Measurements from ENCODE around the gene KRT32. TPM values are rescaled to one million over a fixed set of nuclear protein-coding genes. Genes with fewer than 3 reads are reported as not detected.

Gene KRT32
- total RNA-seq, 1 donor from 2014 or later, result 0.17 TPM

DNA sequence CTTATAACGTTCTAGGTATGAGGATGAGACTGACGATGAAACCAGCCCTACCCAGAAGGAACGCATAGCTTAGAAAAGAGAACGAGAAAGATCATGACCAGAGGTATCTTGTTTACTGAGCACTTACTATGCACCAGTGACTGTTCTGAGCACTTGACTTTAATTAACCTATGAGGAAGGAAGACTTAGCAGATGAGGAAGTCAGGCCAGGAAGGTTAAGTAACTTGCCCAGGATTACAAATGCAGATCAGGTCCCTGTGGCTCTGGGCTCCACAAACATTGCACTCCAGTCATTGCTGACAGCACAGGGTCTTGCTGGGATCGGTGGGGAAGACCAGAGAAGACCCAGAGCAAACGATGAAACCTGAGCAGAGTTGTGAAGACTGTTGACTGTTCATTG lies 31.1 kb upstream of the KRT32 start:
- Mint-ChIP-seq H3K27me3 (no peaks in the 10 kb centered on the region), H3K4me3 (peak overlapping the region; percentile 9), H3K36me3 (no peaks in the 10 kb centered on the region), H3K9me3 (no peaks in the 10 kb centered on the region), H3K4me1 (ENCODE audit: unreplicated experiment) (peaks cover 18% of the 10 kb centered on the region), H3K27ac (peak overlapping the region; percentile 78)
- DNase-seq (ENCODE audit: extremely low spot score, unreplicated experiment), result no peak
- TF ChIP-seq, protein P1, sequence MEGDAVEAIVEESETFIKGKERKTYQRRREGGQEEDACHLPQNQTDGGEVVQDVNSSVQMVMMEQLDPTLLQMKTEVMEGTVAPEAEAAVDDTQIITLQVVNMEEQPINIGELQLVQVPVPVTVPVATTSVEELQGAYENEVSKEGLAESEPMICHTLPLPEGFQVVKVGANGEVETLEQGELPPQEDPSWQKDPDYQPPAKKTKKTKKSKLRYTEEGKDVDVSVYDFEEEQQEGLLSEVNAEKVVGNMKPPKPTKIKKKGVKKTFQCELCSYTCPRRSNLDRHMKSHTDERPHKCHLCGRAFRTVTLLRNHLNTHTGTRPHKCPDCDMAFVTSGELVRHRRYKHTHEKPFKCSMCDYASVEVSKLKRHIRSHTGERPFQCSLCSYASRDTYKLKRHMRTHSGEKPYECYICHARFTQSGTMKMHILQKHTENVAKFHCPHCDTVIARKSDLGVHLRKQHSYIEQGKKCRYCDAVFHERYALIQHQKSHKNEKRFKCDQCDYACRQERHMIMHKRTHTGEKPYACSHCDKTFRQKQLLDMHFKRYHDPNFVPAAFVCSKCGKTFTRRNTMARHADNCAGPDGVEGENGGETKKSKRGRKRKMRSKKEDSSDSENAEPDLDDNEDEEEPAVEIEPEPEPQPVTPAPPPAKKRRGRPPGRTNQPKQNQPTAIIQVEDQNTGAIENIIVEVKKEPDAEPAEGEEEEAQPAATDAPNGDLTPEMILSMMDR (conservative IDR thresholded peaks at IDR 0.05), result no peak

DNA sequence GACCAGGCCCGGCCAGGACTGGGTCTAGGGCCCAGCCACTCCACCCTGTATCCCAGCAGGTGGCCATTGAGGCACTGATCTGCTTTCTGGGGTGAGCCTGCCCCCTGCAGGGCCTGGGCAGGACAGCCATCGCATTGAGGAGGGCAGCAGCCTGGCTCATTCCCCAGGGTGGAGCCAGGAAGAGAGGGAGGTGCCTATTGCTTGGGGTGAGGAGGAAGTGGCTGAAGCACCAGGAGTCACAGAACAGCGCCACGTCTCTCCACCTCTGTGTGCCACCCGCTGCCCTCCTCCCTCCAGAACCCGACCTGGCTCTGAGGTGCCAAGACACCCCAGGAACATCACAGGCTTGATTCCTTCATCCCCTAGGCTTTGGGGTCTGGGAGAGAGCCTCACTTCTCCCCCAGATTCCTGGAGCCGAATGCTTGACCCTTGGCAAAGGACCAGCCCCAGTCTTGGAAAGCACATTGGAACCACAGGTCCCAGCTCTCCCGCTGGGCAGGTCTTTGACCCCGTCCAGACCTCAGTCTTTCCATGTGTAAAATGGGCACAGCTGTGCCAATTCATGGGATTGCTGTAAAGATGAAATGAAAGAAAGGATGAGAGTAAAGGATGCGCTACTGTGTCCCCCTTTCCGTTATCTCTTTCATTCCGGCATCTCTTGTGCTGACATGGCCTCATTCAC lies 29.8 kb upstream of the KRT32 start:
- TF ChIP-seq, protein P1 (conservative IDR thresholded peaks at IDR 0.05), result peak; percentile 76
- Mint-ChIP-seq H3K4me1 (ENCODE audit: unreplicated experiment) (peaks cover 29% of the 10 kb centered on the region), H3K9me3 (no peaks in the 10 kb centered on the region), H3K27me3 (no peaks in the 10 kb centered on the region), H3K36me3 (no peaks in the 10 kb centered on the region), H3K4me3 (no peak overlapping the region), H3K27ac (peak overlapping the region; percentile 0)
- no peak for DNase-seq (ENCODE audit: extremely low spot score, unreplicated experiment)

DNA sequence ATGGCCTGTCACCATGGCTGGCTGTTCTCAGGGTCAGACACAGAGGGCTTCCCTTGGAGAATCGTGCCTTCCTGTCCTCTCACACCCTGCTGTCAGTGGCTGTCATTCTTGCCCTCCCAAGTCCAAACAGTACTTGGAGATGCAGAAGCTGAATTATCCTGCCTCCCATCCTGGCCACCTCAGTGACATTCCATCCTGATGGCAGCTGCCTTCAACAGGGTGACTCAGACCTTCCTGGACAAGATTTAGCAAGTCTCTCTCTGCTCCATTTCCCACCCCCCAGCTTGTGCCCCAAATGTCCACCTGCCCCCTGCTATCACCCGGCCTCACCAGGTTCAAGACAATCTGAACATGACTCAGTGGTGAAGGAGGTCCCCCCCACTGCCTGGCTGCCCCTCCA lies 27.3 kb upstream of the KRT32 start:
- Mint-ChIP-seq H3K4me1 (ENCODE audit: unreplicated experiment) (peaks cover 16% of the 10 kb centered on the region), H3K27me3 (no peaks in the 10 kb centered on the region), H3K27ac (peak overlapping the region; percentile 32), H3K9me3 (no peaks in the 10 kb centered on the region), H3K36me3 (no peaks in the 10 kb centered on the region), H3K4me3 (no peak overlapping the region)
- DNase-seq (ENCODE audit: extremely low spot score, unreplicated experiment), result no peak
- TF ChIP-seq, protein P1 (conservative IDR thresholded peaks at IDR 0.05), result no peak

DNA sequence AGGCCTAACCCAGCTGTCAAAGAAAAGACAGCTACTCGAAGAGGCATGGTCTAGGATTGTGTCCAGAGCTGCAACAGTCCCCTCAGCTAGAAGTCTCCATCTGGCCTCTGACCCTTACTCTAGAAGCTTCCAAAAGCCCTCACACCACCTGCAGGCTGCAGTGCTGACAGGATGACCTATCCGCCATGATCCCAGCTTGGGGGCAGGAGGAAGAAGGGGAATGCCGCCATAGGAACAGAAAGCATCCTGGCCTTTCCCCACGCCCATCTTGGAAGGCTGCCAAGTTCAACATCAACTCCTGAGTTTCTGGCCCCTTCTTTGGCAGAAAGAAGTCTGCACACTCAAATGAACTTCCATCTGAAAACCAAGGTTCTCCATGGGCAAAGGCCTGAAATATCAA lies 25.6 kb upstream of the KRT32 start:
- Mint-ChIP-seq H3K27ac (peak overlapping the region; percentile 32), H3K9me3 (no peaks in the 10 kb centered on the region)
- DNase-seq (ENCODE audit: extremely low spot score, unreplicated experiment), result no peak

DNA sequence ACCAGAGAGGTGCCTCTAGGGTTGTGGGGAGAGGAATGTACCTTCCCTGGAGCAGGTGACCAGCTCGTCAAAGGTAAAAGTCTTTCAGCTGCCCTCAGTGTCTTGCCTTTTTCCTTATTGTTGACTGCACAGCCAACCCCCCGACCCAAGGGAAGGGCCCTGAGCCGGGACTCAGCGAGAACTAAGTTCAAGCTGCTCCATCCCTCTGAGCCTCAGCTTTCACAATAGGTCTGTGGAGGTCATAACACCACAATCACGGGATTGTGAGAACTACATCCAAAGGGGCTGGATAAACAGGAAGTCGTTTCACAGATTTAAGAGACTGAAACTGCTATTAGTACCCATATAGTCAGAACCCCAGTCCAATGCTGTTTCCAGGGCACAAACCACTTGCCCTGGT lies 25.2 kb upstream of the KRT32 start:
- DNase-seq (ENCODE audit: extremely low spot score, unreplicated experiment), result no peak
- Mint-ChIP-seq H3K27ac (no peak overlapping the region), H3K9me3 (no peaks in the 10 kb centered on the region), H3K4me3 (no peak overlapping the region), H3K4me1 (ENCODE audit: unreplicated experiment) (peaks cover 16% of the 10 kb centered on the region), H3K27me3 (no peaks in the 10 kb centered on the region), H3K36me3 (no peaks in the 10 kb centered on the region)
- TF ChIP-seq, protein P1 (conservative IDR thresholded peaks at IDR 0.05), result no peak

More for the DNA sequence above, 25.6 kb upstream of the KRT32 start:
- Mint-ChIP-seq H3K36me3 (no peaks in the 10 kb centered on the region), H3K4me1 (ENCODE audit: unreplicated experiment) (peaks cover 16% of the 10 kb centered on the region), H3K4me3 (peak overlapping the region; percentile 16), H3K27me3 (no peaks in the 10 kb centered on the region)
- TF ChIP-seq, protein P1 (conservative IDR thresholded peaks at IDR 0.05), result no peak

Measured in type B pancreatic cell (in vitro differentiated cells).